Activated T-helper 1 cell treated with anti-CD3 and anti-CD28 coated beads, Interleukin-12 subunit alpha, Interleukin-12 subunit beta, Interleukin-2, Interleukin-4 antibody, amounts not matched to agents 30 ng/mL and 10 ng/mL and 1 ng/mL, durations not matched to agents 14 hours and 24 hours and 36 hours (primary cell): ENCODE results near the gene WBP1L. TPM values are rescaled to one million over a fixed set of nuclear protein-coding genes. Genes with fewer than 3 reads are reported as not detected.

Source experiments
- DNase-seq: peaks from one replicate; pipeline ENCODE4 v3.0.0; 2021; ENCODE audit warnings: low spot score
- H3K27ac Mint-ChIP-seq: one replicate; pipeline ENCODE4 v1.8.0; 2021; ENCODE audit warnings: mild to moderate bottlenecking, mixed read lengths
- H3K27me3 Mint-ChIP-seq: one replicate; pipeline ENCODE4 v1.8.0; 2022; ENCODE audit warnings: mild to moderate bottlenecking, moderate library complexity, mixed read lengths; ENCODE audit not compliant: insufficient read depth
- H3K36me3 Mint-ChIP-seq: one replicate; pipeline ENCODE4 v1.8.0; 2021; ENCODE audit warnings: low read depth, mixed read lengths
- H3K4me1 Mint-ChIP-seq: one replicate; pipeline ENCODE4 v1.8.0; 2021; ENCODE audit warnings: low read depth, mixed read lengths
- H3K4me3 Mint-ChIP-seq: one replicate; pipeline ENCODE4 v1.8.0; 2021; ENCODE audit warnings: mild to moderate bottlenecking, moderate library complexity, mixed read lengths
- H3K9me3 Mint-ChIP-seq: one replicate; pipeline ENCODE4 v1.8.0; 2021; ENCODE audit warnings: mixed read lengths
- intact Hi-C: fragments of 100-400 bp; cut with micrococcal nuclease; formaldehyde crosslinking; loops from one replicate; pipeline ENCODE4 v1.15.1; 2024
- total RNA-seq: library from RNA; stranded (reverse); gene quantifications from 2 replicates; pipeline ENCODE4 v1.2.3, GENCODE V29; 2022

Gene WBP1L
- total RNA-seq, 1 donor from 2014 or later = 19.4 TPM

- H3K9me3 Mint-ChIP-seq = peaks cover 5% of the 10 kb centered on the region
- peaks cover 20% of the 10 kb centered on the region for H3K36me3 Mint-ChIP-seq
- DNase-seq = no peak
- H3K4me1 Mint-ChIP-seq = peaks cover 53% of the 10 kb centered on the region
- H3K27ac Mint-ChIP-seq = peak overlapping the region; percentile 14
- no peak overlapping the region for H3K4me3 Mint-ChIP-seq
- no peaks in the 10 kb centered on the region for H3K27me3 Mint-ChIP-seq
- intact Hi-C loops = loop anchor here (5.0 kb wide), 1 partner anchor 298 kb away; the partner anchor contains the start of genes ACTR1A and SUFU
These were observed 56.1 kb downstream of the WBP1L start for GRCh38 chr10:102799691-102800471.

GRCh38 chr10:102800611-102801335, 57.0 kb downstream of the WBP1L start:
- peaks cover 5% of the 10 kb centered on the region for H3K9me3 Mint-ChIP-seq
- H3K4me3 Mint-ChIP-seq = no peak overlapping the region
- no peaks in the 10 kb centered on the region for H3K27me3 Mint-ChIP-seq
- H3K4me1 Mint-ChIP-seq = peaks cover 48% of the 10 kb centered on the region
- peak overlapping the region; percentile 55 for H3K27ac Mint-ChIP-seq
- DNase-seq = no peak
- intact Hi-C loops = loop anchor here (5.0 kb wide), 1 partner anchor 298 kb away; the partner anchor contains the start of genes ACTR1A and SUFU
- H3K36me3 Mint-ChIP-seq = peaks cover 19% of the 10 kb centered on the region

GRCh38 chr10:102801496-102801895, 57.7 kb downstream of the WBP1L start:
- DNase-seq = no peak
- Mint-ChIP-seq H3K4me1 (peaks cover 41% of the 10 kb centered on the region), H3K27ac (no peak overlapping the region), H3K4me3 (no peak overlapping the region), H3K9me3 (peaks cover 5% of the 10 kb centered on the region), H3K27me3 (no peaks in the 10 kb centered on the region), H3K36me3 (peaks cover 17% of the 10 kb centered on the region)
- intact Hi-C loops = loop anchor here (5.0 kb wide), 1 partner anchor 299 kb away; the partner anchor contains the start of genes ACTR1A and SUFU

GRCh38 chr10:102801978-102802377, 58.2 kb downstream of the WBP1L start:
- Mint-ChIP-seq H3K27ac (peak overlapping the region; percentile 98), H3K4me3 (peak overlapping the region; percentile 26), H3K36me3 (peaks cover 20% of the 10 kb centered on the region), H3K9me3 (peaks cover 5% of the 10 kb centered on the region), H3K4me1 (peaks cover 36% of the 10 kb centered on the region), H3K27me3 (no peaks in the 10 kb centered on the region)
- intact Hi-C loops = loop anchor here (2.0 to 5.0 kb wide), 3 partner anchors 25 to 300 kb away; partner anchors contain the start of genes ACTR1A, SUFU and WBP1L
- DNase-seq = no peak

GRCh38 chr10:102802920-102803534, 59.3 kb downstream of the WBP1L start:
- DNase-seq = peak; percentile 27
- intact Hi-C loops = loop anchor here (2.0 to 5.0 kb wide), 3 partner anchors 26 to 301 kb away; partner anchors contain the start of genes ACTR1A, SUFU and WBP1L
- Mint-ChIP-seq H3K9me3 (peaks cover 5% of the 10 kb centered on the region), H3K4me3 (peak overlapping the region; percentile 76), H3K27ac (peak overlapping the region; percentile 98), H3K36me3 (peaks cover 20% of the 10 kb centered on the region), H3K27me3 (no peaks in the 10 kb centered on the region), H3K4me1 (peaks cover 34% of the 10 kb centered on the region)

- Mint-ChIP-seq H3K36me3 (peaks cover 21% of the 10 kb centered on the region), H3K27ac (peak overlapping the region; percentile 80), H3K27me3 (no peaks in the 10 kb centered on the region), H3K4me3 (no peak overlapping the region), H3K9me3 (peaks cover 5% of the 10 kb centered on the region), H3K4me1 (peaks cover 42% of the 10 kb centered on the region)
- intact Hi-C loops = loop anchor here (5.0 kb wide), 2 partner anchors 37 to 302 kb away; partner anchors contain the start of genes ACTR1A and SUFU
- DNase-seq = no peak
These were observed 60.8 kb downstream of the WBP1L start for GRCh38 chr10:102804382-102805055.

GRCh38 chr10:102808380-102808779, 64.6 kb downstream of the WBP1L start:
- no peak overlapping the region for H3K27ac Mint-ChIP-seq
- intact Hi-C loops = loop anchor here (5.0 kb wide), 1 partner anchor 41 kb away; no protein-coding TSS in a partner anchor
- H3K9me3 Mint-ChIP-seq = peaks cover 5% of the 10 kb centered on the region
- peaks cover 25% of the 10 kb centered on the region for H3K36me3 Mint-ChIP-seq
- H3K4me1 Mint-ChIP-seq = peaks cover 32% of the 10 kb centered on the region
- H3K4me3 Mint-ChIP-seq = no peak overlapping the region
- H3K27me3 Mint-ChIP-seq = no peaks in the 10 kb centered on the region
- no peak for DNase-seq

GRCh38 chr10:102811346-102811745, 67.6 kb downstream of the WBP1L start:
- H3K36me3 Mint-ChIP-seq = peaks cover 33% of the 10 kb centered on the region
- peaks cover 31% of the 10 kb centered on the region for H3K4me1 Mint-ChIP-seq
- DNase-seq = no peak
- no peaks in the 10 kb centered on the region for H3K27me3 Mint-ChIP-seq
- intact Hi-C loops = no loop called here
- H3K27ac Mint-ChIP-seq = no peak overlapping the region
- no peak overlapping the region for H3K4me3 Mint-ChIP-seq
- H3K9me3 Mint-ChIP-seq = no peaks in the 10 kb centered on the region

GRCh38 chr10:102812231-102812876, 68.6 kb downstream of the WBP1L start:
- intact Hi-C loops = no loop called here
- DNase-seq = peak; percentile 10

GRCh38 chr10:102813017-102813541, 69.3 kb downstream of the WBP1L start:
- no peaks in the 10 kb centered on the region for H3K27me3 Mint-ChIP-seq

More at GRCh38 chr10:102812231-102812876, 68.6 kb downstream of the WBP1L start:
- Mint-ChIP-seq H3K4me3 (peak overlapping the region; percentile 40), H3K27ac (peak overlapping the region; percentile 78), H3K36me3 (peaks cover 30% of the 10 kb centered on the region), H3K4me1 (peaks cover 32% of the 10 kb centered on the region), H3K9me3 (no peaks in the 10 kb centered on the region), H3K27me3 (no peaks in the 10 kb centered on the region)

GRCh38 chr10:102813734-102814452, 70.1 kb downstream of the WBP1L start:
- intact Hi-C loops = no loop called here

More at GRCh38 chr10:102813017-102813541, 69.3 kb downstream of the WBP1L start:
- DNase-seq = no peak
- Mint-ChIP-seq H3K27ac (peak overlapping the region; percentile 59), H3K4me1 (peaks cover 32% of the 10 kb centered on the region), H3K4me3 (no peak overlapping the region), H3K9me3 (no peaks in the 10 kb centered on the region), H3K36me3 (peaks cover 30% of the 10 kb centered on the region)
- intact Hi-C loops = no loop called here

More at GRCh38 chr10:102813734-102814452, 70.1 kb downstream of the WBP1L start:
- DNase-seq = no peak
- Mint-ChIP-seq H3K4me1 (peaks cover 24% of the 10 kb centered on the region), H3K27ac (no peak overlapping the region), H3K9me3 (no peaks in the 10 kb centered on the region), H3K36me3 (peaks cover 29% of the 10 kb centered on the region), H3K4me3 (no peak overlapping the region), H3K27me3 (no peaks in the 10 kb centered on the region)
